Jurkat, Clone E6-1 (cell line): ENCODE measurements around the gene MBOAT7.
"Not testable (repeated sequence)": the region's sequence is repeated elsewhere in the genome, so short reads cannot be mapped to it uniquely, and the experiment has no call there.

ENCODE experiments used
- DNase-seq: peaks from one replicate; pipeline ENCODE4 v3.0.0-alpha.2; 2011; ENCODE audit warnings: low read depth, low spot score
- H3K4me3 ChIP-seq: 2 replicates; pipeline ENCODE4 v1.5.1; 2011; ENCODE audit warnings: mild to moderate bottlenecking, low read length, control low read depth, moderate library complexity

The MBOAT7 gene

GRCh38 chr19:54211235-54211634, 21.9 kb upstream of the MBOAT7 start:
- no peak for DNase-seq
- H3K4me3 ChIP-seq, result no peak overlapping the region

GRCh38 chr19:54209811-54210494, 20.6 kb upstream of the MBOAT7 start:
- no peak overlapping the region for H3K4me3 ChIP-seq
- peak; percentile 57 for DNase-seq

GRCh38 chr19:54209058-54209810, 19.9 kb upstream of the MBOAT7 start:
- no peak for DNase-seq
- H3K4me3 ChIP-seq, result no peak overlapping the region

- no peak for DNase-seq
- H3K4me3 ChIP-seq, result no peak overlapping the region
Measured at GRCh38 chr19:54208784-54209057, 19.3 kb upstream of the MBOAT7 start.

GRCh38 chr19:54207983-54208783, 18.8 kb upstream of the MBOAT7 start:
- DNase-seq, result peak; percentile 84
- no peak overlapping the region for H3K4me3 ChIP-seq

- H3K4me3 ChIP-seq, result no peak overlapping the region
- no peak for DNase-seq
Measured at GRCh38 chr19:54207676-54207982, 18.2 kb upstream of the MBOAT7 start.

- not testable (repeated sequence) for H3K4me3 ChIP-seq, DNase-seq
Measured at GRCh38 chr19:54207193-54207592, 17.8 kb upstream of the MBOAT7 start.

GRCh38 chr19:54206831-54207177, 17.4 kb upstream of the MBOAT7 start:
- no peak for DNase-seq
- H3K4me3 ChIP-seq, result no peak overlapping the region

- no peak overlapping the region for H3K4me3 ChIP-seq
- no peak for DNase-seq
Measured at GRCh38 chr19:54206030-54206830, 16.9 kb upstream of the MBOAT7 start.

GRCh38 chr19:54204767-54205468, 15.5 kb upstream of the MBOAT7 start:
- no peak for DNase-seq
- H3K4me3 ChIP-seq, result no peak overlapping the region

- DNase-seq, result no peak
- no peak overlapping the region for H3K4me3 ChIP-seq
Measured at GRCh38 chr19:54203151-54203611, 13.8 kb upstream of the MBOAT7 start.

- DNase-seq, result no peak
- H3K4me3 ChIP-seq, result peak overlapping the region; percentile 76
Measured at GRCh38 chr19:54201980-54202379, 12.6 kb upstream of the MBOAT7 start.

- no peak for DNase-seq
Measured at GRCh38 chr19:54201172-54201701, 11.9 kb upstream of the MBOAT7 start.

GRCh38 chr19:54199401-54199800, 10.0 kb upstream of the MBOAT7 start:
- DNase-seq, result no peak
- no peak overlapping the region for H3K4me3 ChIP-seq

More at GRCh38 chr19:54201172-54201701, 11.9 kb upstream of the MBOAT7 start:
- peak overlapping the region; percentile 76 for H3K4me3 ChIP-seq

GRCh38 chr19:54197121-54197520, 7.7 kb upstream of the MBOAT7 start:
- H3K4me3 ChIP-seq, result no peak overlapping the region
- DNase-seq, result no peak

GRCh38 chr19:54196536-54196935, 7.2 kb upstream of the MBOAT7 start:
- H3K4me3 ChIP-seq, result no peak overlapping the region
- DNase-seq, result no peak

- DNase-seq, H3K4me3 ChIP-seq: not testable (repeated sequence)
Measured at GRCh38 chr19:54194463-54194862, 5.1 kb upstream of the MBOAT7 start.

GRCh38 chr19:54193011-54193410, 3.6 kb upstream of the MBOAT7 start:
- no peak overlapping the region for H3K4me3 ChIP-seq
- DNase-seq, result no peak
